ENCODE data around the gene ZNF773. TPM values are rescaled to one million over a fixed set of nuclear protein-coding genes. Genes with fewer than 3 reads are reported as not detected.

Gene ZNF773
- total and polyA plus RNA-seq, 7 donors = 1.2 to 34.1 (median 8.4) TPM

DNA sequence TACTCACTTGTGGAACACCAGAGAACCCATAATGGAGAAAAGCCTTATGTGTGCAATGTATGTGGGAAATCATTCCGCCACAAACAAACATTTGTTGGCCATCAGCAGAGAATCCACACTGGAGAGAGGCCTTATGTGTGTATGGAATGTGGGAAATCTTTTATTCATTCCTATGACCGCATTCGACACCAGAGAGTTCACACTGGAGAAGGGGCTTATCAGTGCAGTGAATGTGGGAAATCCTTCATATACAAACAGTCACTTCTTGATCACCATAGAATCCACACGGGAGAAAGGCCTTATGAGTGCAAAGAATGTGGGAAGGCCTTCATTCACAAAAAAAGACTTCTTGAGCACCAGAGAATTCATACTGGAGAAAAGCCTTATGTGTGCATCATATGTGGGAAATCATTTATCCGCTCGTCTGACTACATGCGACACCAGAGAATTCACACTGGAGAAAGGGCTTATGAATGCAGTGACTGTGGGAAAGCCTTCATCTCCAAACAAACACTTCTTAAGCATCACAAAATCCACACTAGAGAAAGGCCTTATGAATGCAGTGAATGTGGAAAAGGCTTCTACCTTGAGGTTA, 38.3 kb downstream of the ZNF773 start:
- Histone ChIP-seq H3K27me3 (no peaks in the 10 kb centered on the region), H3K36me3 (peaks cover 40 to 98% (median 82%) of the 10 kb centered on the region in 4 donors), H3K4me3 (no peak overlapping the region), H3K9me3 (peaks cover 54 to 92% (median 75%) of the 10 kb centered on the region in 4 donors), H3K27ac (no peak overlapping the region), H3K4me1 (no peaks in the 10 kb centered on the region)
- TF ChIP-seq POLR2A (IDR thresholded peaks at IDR 0.05) (no peak), EP300 (IDR thresholded peaks at IDR 0.05) (no peak), POLR2AphosphoS5 (IDR thresholded peaks at IDR 0.05) (no peak)
- TF ChIP-seq, protein P1, sequence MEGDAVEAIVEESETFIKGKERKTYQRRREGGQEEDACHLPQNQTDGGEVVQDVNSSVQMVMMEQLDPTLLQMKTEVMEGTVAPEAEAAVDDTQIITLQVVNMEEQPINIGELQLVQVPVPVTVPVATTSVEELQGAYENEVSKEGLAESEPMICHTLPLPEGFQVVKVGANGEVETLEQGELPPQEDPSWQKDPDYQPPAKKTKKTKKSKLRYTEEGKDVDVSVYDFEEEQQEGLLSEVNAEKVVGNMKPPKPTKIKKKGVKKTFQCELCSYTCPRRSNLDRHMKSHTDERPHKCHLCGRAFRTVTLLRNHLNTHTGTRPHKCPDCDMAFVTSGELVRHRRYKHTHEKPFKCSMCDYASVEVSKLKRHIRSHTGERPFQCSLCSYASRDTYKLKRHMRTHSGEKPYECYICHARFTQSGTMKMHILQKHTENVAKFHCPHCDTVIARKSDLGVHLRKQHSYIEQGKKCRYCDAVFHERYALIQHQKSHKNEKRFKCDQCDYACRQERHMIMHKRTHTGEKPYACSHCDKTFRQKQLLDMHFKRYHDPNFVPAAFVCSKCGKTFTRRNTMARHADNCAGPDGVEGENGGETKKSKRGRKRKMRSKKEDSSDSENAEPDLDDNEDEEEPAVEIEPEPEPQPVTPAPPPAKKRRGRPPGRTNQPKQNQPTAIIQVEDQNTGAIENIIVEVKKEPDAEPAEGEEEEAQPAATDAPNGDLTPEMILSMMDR (IDR thresholded peaks at IDR 0.05) = no peak
- no peak for DNase-seq
- intact Hi-C loops (cut with DNase I) = no loop called here
- WGBS, 2 donors = 97 to 98% methylated on average over 7 of the region's 7 CpGs

DNA sequence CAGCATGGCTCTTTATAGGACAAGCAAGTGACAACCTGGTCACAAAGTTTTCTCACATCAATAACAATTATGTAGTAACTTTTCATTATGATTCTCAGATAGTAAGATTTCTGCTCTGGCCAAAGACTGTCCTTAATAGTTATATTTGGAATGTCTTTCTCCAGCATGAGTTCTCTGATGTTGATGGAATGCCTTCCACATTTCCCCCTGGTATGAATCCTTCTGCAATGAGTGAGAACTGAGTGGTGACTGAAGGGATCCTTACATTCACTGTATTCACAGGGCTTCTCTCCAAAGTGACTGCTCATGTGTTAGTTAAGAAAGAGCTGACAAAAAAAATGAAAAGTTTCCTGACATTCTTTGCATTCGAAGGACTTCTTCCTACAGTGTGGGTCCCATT, 46.8 kb downstream of the ZNF773 start:
- no peaks in the 10 kb centered on the region for H3K4me1 ChIP-seq
- no peak overlapping the region for H3K27ac ChIP-seq
- 97 to 99% methylated on average over 1 of the region's 1 CpG for WGBS, 2 donors
- intact Hi-C loops (cut with DNase I) = no loop called here
- no peaks in the 10 kb centered on the region for H3K27me3 ChIP-seq
- peaks cover 55 to 86% (median 61%) of the 10 kb centered on the region in 4 donors for H3K9me3 ChIP-seq
- H3K4me3 ChIP-seq = no peak overlapping the region
- no peak for TF ChIP-seq EP300 (IDR thresholded peaks at IDR 0.05)
- TF ChIP-seq, protein P1 (IDR thresholded peaks at IDR 0.05) = no peak
- TF ChIP-seq POLR2A (IDR thresholded peaks at IDR 0.05) = no peak
- TF ChIP-seq POLR2AphosphoS5 (IDR thresholded peaks at IDR 0.05) = no peak
- peaks cover 47 to 100% (median 78%) of the 10 kb centered on the region in 4 donors for H3K36me3 ChIP-seq
- DNase-seq = no peak

DNA sequence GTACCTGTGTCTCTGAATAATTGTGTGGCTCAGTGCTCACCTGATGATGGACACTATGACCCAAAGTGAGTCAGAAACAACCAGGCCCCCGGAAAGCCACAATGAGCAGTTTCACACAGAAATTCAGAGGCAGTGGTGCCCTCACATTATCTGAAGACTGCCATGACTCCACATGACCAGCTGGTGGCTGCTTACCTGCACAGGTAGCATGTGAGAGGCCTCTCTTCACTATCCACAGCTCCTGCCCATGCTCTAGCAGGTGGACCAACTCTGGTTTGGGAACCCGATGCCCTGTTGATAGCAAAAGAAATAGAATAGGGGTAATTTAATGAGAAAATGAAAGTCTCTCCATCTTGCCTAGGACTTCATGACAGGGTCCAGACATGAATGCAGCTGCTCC, 52.7 kb downstream of the ZNF773 start:
- Histone ChIP-seq H3K27ac (no peak overlapping the region), H3K36me3 (peaks cover 47 to 90% (median 84%) of the 10 kb centered on the region in 4 donors), H3K9me3 (peaks cover 14 to 53% (median 37%) of the 10 kb centered on the region in 4 donors), H3K4me1 (no peaks in the 10 kb centered on the region), H3K4me3 (no peak overlapping the region), H3K27me3 (no peaks in the 10 kb centered on the region)
- intact Hi-C loops (cut with DNase I) = no loop called here
- WGBS, 2 donors = 97 to 99% methylated on average over 2 of the region's 2 CpGs
- no peak for DNase-seq
- no peak for TF ChIP-seq POLR2A (IDR thresholded peaks at IDR 0.05)
- TF ChIP-seq, protein P1 (IDR thresholded peaks at IDR 0.05) = no peak

DNA sequence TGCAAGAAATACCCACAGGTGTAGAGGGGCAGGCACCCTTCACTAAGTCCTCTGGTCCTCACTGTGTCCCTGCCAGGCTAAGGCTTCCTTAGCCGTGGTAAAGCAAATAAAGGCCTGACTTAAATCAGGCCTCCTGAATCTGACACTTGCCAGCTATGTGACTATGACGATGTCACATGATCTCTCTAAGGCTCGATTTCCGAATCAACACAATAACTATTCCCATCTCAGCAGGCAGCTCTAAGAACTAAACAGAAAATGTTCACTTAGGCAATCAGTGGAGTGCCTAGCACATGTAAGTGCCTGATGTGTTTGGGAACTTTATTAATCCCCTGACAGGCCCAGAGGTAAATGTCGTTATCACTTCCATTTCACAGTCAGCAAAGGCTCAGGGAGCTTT, 57.9 kb downstream of the ZNF773 start:
- Histone ChIP-seq H3K36me3 (peaks cover 15 to 38% (median 36%) of the 10 kb centered on the region in 4 donors), H3K4me3 (no peak overlapping the region), H3K9me3 (peaks cover 0 to 22% (median 8%) of the 10 kb centered on the region in 4 donors), H3K4me1 (peaks cover 0 to 20% (median 16%) of the 10 kb centered on the region in 4 donors), H3K27me3 (no peaks in the 10 kb centered on the region), H3K27ac (no peak overlapping the region)
- TF ChIP-seq, protein P1 (IDR thresholded peaks at IDR 0.05) = no peak
- TF ChIP-seq POLR2AphosphoS5 (IDR thresholded peaks at IDR 0.05) (no peak), EP300 (IDR thresholded peaks at IDR 0.05) (no peak), POLR2A (IDR thresholded peaks at IDR 0.05) (no peak)
- 93 to 96% methylated on average over 5 of the region's 5 CpGs for WGBS, 2 donors
- intact Hi-C loops (cut with DNase I) = no loop called here
- DNase-seq = no peak

Small RNAs within 50 kb of the gene (small RNA-seq; reads per million reads assigned to genes)
- gene VN1R107P = 0 reads per million in 3 donors

Other genes starting within 250 kb of the ZNF773 start
- gene ZNF460, start 219.5 kb upstream of the ZNF773 start, total RNA-seq = 10 to 100 TPM; 48.2 to 95.2 (median 55.1) TPM
- gene ZNF460, start 219.5 kb upstream of the ZNF773 start, polyA plus RNA-seq = 1 to 10 TPM in 1 of 3 donors, under 1 TPM in 1, not detected in 1; 0.69 to 5.1 TPM
- gene ZNF543, start 179.5 kb upstream of the ZNF773 start, total RNA-seq = 1 to 10 TPM; 5.4 to 8.1 (median 7.5) TPM
- gene ZNF543, start 179.5 kb upstream of the ZNF773 start, polyA plus RNA-seq = 1 to 10 TPM in 1 of 3 donors, under 1 TPM in 2; 0.46 to 1.6 (median 0.60) TPM
- gene ZNF304, start 148.7 kb upstream of the ZNF773 start, total RNA-seq = 1 to 10 TPM; 7.1 to 9.6 (median 9.1) TPM
- gene ZNF304, start 148.7 kb upstream of the ZNF773 start, polyA plus RNA-seq = 1 to 10 TPM in 2 of 3 donors, under 1 TPM in 1; 0.92 to 3.1 (median 1.2) TPM
- 10 to 100 TPM; 21.3 to 28.1 (median 27.1) TPM for gene TRAPPC2B, start 136.4 kb upstream of the ZNF773 start, total RNA-seq
- gene TRAPPC2B, start 136.4 kb upstream of the ZNF773 start, polyA plus RNA-seq = 10 to 100 TPM in 2 of 3 donors, 1 to 10 TPM in 1; 9.2 to 18.0 (median 11.4) TPM
- gene ZNF547, start 136.4 kb upstream of the ZNF773 start, total RNA-seq = 1 to 10 TPM in 3 of 4 donors, under 1 TPM in 1; 0.83 to 3.6 (median 2.8) TPM
- gene ZNF547, start 136.4 kb upstream of the ZNF773 start, polyA plus RNA-seq = 1 to 10 TPM in 1 of 3 donors, not detected in 2; 1.2 TPM
- gene ZNF548, start 110.1 kb upstream of the ZNF773 start, total RNA-seq = 10 to 100 TPM; 21.9 to 29.1 (median 22.8) TPM
- gene ZNF548, start 110.1 kb upstream of the ZNF773 start, polyA plus RNA-seq = 10 to 100 TPM in 1 of 3 donors, 1 to 10 TPM in 2; 1.2 to 10.7 (median 1.8) TPM
- 10 to 100 TPM; 10.2 to 14.0 (median 10.8) TPM for gene ZNF17, start 88.8 kb upstream of the ZNF773 start, total RNA-seq
- gene ZNF17, start 88.8 kb upstream of the ZNF773 start, polyA plus RNA-seq = 1 to 10 TPM in 2 of 3 donors, under 1 TPM in 1; 0.69 to 3.9 (median 1.2) TPM
- 1 to 10 TPM; 1.9 to 7.4 (median 4.0) TPM for gene ZNF749, start 64.6 kb upstream of the ZNF773 start, total RNA-seq
- 10 to 100 TPM in 1 of 3 donors, 1 to 10 TPM in 2; 3.9 to 10.2 (median 6.7) TPM for gene ZNF749, start 64.6 kb upstream of the ZNF773 start, polyA plus RNA-seq
- 1 to 10 TPM in 3 of 4 donors, under 1 TPM in 1; 0.49 to 1.4 (median 1.2) TPM for gene VN1R1, start 42.8 kb upstream of the ZNF773 start, total RNA-seq
- under 1 TPM in 1 of 3 donors, not detected in 2; 0.50 TPM for gene VN1R1, start 42.8 kb upstream of the ZNF773 start, polyA plus RNA-seq
- 10 to 100 TPM; 12.8 to 17.1 (median 15.5) TPM for gene ZNF772, start 22.4 kb upstream of the ZNF773 start, total RNA-seq
- gene ZNF772, start 22.4 kb upstream of the ZNF773 start, polyA plus RNA-seq = 1 to 10 TPM in 1 of 3 donors, under 1 TPM in 2; 0.23 to 3.4 (median 0.60) TPM
- gene ZNF419, start 12.2 kb upstream of the ZNF773 start, total RNA-seq = 10 to 100 TPM in 2 of 4 donors, 1 to 10 TPM in 2; 5.2 to 16.1 (median 11.1) TPM
- 1 to 10 TPM; 1.4 to 3.9 (median 3.0) TPM for gene ZNF419, start 12.2 kb upstream of the ZNF773 start, polyA plus RNA-seq
- gene ZNF549, start 27.4 kb downstream of the ZNF773 start, total RNA-seq = 1 to 10 TPM; 4.2 to 6.4 (median 5.5) TPM
- 1 to 10 TPM in 2 of 3 donors, under 1 TPM in 1; 0.46 to 2.6 (median 1.2) TPM for gene ZNF549, start 27.4 kb downstream of the ZNF773 start, polyA plus RNA-seq
- 1 to 10 TPM; 4.1 to 6.6 (median 5.0) TPM for gene ZNF550, start 59.9 kb downstream of the ZNF773 start, total RNA-seq
- 1 to 10 TPM in 2 of 3 donors, under 1 TPM in 1; 0.92 to 3.7 (median 1.2) TPM for gene ZNF550, start 59.9 kb downstream of the ZNF773 start, polyA plus RNA-seq
- gene ZNF416, start 79.0 kb downstream of the ZNF773 start, total RNA-seq = 1 to 10 TPM; 3.1 to 5.5 (median 4.2) TPM
- 1 to 10 TPM in 1 of 3 donors, under 1 TPM in 2; 0.23 to 2.2 (median 0.60) TPM for gene ZNF416, start 79.0 kb downstream of the ZNF773 start, polyA plus RNA-seq
- 10 to 100 TPM in 1 of 4 donors, 1 to 10 TPM in 3; 4.8 to 10.5 (median 5.9) TPM for gene ZIK1, start 84.2 kb downstream of the ZNF773 start, total RNA-seq
- gene ZIK1, start 84.2 kb downstream of the ZNF773 start, polyA plus RNA-seq = 1 to 10 TPM in 1 of 3 donors, under 1 TPM in 2; 0.23 to 3.9 (median 0.60) TPM
- gene ZNF530, start 99.9 kb downstream of the ZNF773 start, total RNA-seq = 10 to 100 TPM in 1 of 4 donors, 1 to 10 TPM in 3; 1.2 to 12.5 (median 3.1) TPM
- gene ZNF530, start 99.9 kb downstream of the ZNF773 start, polyA plus RNA-seq = 1 to 10 TPM; 1.4 to 3.3 (median 1.8) TPM
- gene ZNF134, start 114.3 kb downstream of the ZNF773 start, total RNA-seq = 10 to 100 TPM; 10.8 to 23.2 (median 17.0) TPM
- 1 to 10 TPM in 2 of 3 donors, under 1 TPM in 1; 0.92 to 6.5 (median 4.2) TPM for gene ZNF134, start 114.3 kb downstream of the ZNF773 start, polyA plus RNA-seq
- gene ZNF211, start 133.2 kb downstream of the ZNF773 start, total RNA-seq = 10 to 100 TPM; 11.8 to 14.4 (median 12.6) TPM
- 1 to 10 TPM; 1.8 to 6.5 (median 3.0) TPM for gene ZNF211, start 133.2 kb downstream of the ZNF773 start, polyA plus RNA-seq
- gene ZSCAN4, start 169.0 kb downstream of the ZNF773 start, total RNA-seq = under 1 TPM in 1 of 4 donors, not detected in 3; 0.36 TPM
- gene ZSCAN4, start 169.0 kb downstream of the ZNF773 start, polyA plus RNA-seq = not detected
- gene ZNF551, start 182.0 kb downstream of the ZNF773 start, total RNA-seq = 10 to 100 TPM in 1 of 4 donors, 1 to 10 TPM in 3; 4.2 to 10.7 (median 6.6) TPM
- 1 to 10 TPM in 1 of 3 donors, under 1 TPM in 2; 0.60 to 4.1 (median 0.92) TPM for gene ZNF551, start 182.0 kb downstream of the ZNF773 start, polyA plus RNA-seq
- gene ZNF154, start 209.3 kb downstream of the ZNF773 start, total RNA-seq = 1 to 10 TPM; 6.1 to 8.4 (median 7.7) TPM
- 1 to 10 TPM in 1 of 3 donors, under 1 TPM in 1, not detected in 1; under 0.01 to 3.5 TPM for gene ZNF154, start 209.3 kb downstream of the ZNF773 start, polyA plus RNA-seq
- 10 to 100 TPM; 10.5 to 14.6 (median 13.5) TPM for gene ZNF671, start 227.7 kb downstream of the ZNF773 start, total RNA-seq
- gene ZNF671, start 227.7 kb downstream of the ZNF773 start, polyA plus RNA-seq = 1 to 10 TPM in 1 of 3 donors, under 1 TPM in 2; 0.60 to 5.2 (median 0.69) TPM
- 10 to 100 TPM in 3 of 4 donors, 1 to 10 TPM in 1; 8.3 to 12.5 (median 11.5) TPM for gene ZNF776, start 246.9 kb downstream of the ZNF773 start, total RNA-seq
- gene ZNF776, start 246.9 kb downstream of the ZNF773 start, polyA plus RNA-seq = 1 to 10 TPM; 2.1 to 7.6 (median 6.6) TPM